GM12892 (cell line): ENCODE measurements around the gene ALPL.

Experiments
- DNase-seq: peaks from one replicate; pipeline ENCODE4 v3.0.0; 2011; ENCODE audit not compliant: insufficient read length
- FAIRE-seq: peaks from 2 replicates; lab custom pipeline; 2011; peaks lifted over from hg19 to GRCh38; lab: Jason Lieb, UNC
- POLR2A ChIP-seq: IDR thresholded peaks from 2 replicates; pipeline ENCODE4 v1.6.1; 2011; ENCODE audit warnings: low read depth, low read length, control low read depth
- POLR2AphosphoS5 ChIP-seq: IDR thresholded peaks from 2 replicates; pipeline ENCODE4 v1.6.1; 2011; ENCODE audit warnings: low read depth, low read length, control low read depth
- TAF1 ChIP-seq: IDR thresholded peaks from 2 replicates; pipeline ENCODE4 v1.6.1; 2011; ENCODE audit warnings: low read depth, mild to moderate bottlenecking, control low read depth, low read length, borderline replicate concordance

Gene ALPL

GRCh38 chr1:21575351-21575942 lies 66.2 kb downstream of the ALPL start:
- no peak for TF ChIP-seq TAF1
- TF ChIP-seq POLR2A: no peak
- TF ChIP-seq POLR2AphosphoS5: no peak
- DNase-seq: no peak
- FAIRE-seq: no peak

GRCh38 chr1:21576031-21576797 lies 67.0 kb downstream of the ALPL start:
- TF ChIP-seq POLR2A: no peak
- no peak for TF ChIP-seq TAF1
- TF ChIP-seq POLR2AphosphoS5: no peak
- no peak for FAIRE-seq
- no peak for DNase-seq

GRCh38 chr1:21576798-21577187 lies 67.6 kb downstream of the ALPL start:
- FAIRE-seq (no peak), DNase-seq (no peak)
- TF ChIP-seq POLR2AphosphoS5 (no peak), TAF1 (no peak), POLR2A (no peak)

GRCh38 chr1:21577324-21577723 lies 68.1 kb downstream of the ALPL start:
- TF ChIP-seq POLR2AphosphoS5: no peak
- no peak for TF ChIP-seq TAF1
- no peak for TF ChIP-seq POLR2A
- FAIRE-seq: no peak
- no peak for DNase-seq

- no peak for FAIRE-seq
- DNase-seq: no peak
Observed at GRCh38 chr1:21577933-21578332, 68.7 kb downstream of the ALPL start.

GRCh38 chr1:21579791-21580190 lies 70.6 kb downstream of the ALPL start:
- TF ChIP-seq POLR2AphosphoS5: no peak
- TF ChIP-seq POLR2A: no peak
- no peak for FAIRE-seq
- DNase-seq: no peak

More at GRCh38 chr1:21577933-21578332, 68.7 kb downstream of the ALPL start:
- no peak for TF ChIP-seq TAF1

- TF ChIP-seq POLR2AphosphoS5 (no peak), TAF1 (no peak), POLR2A (no peak)
- no peak for FAIRE-seq
- DNase-seq: no peak
Observed at GRCh38 chr1:21584096-21584495, 74.9 kb downstream of the ALPL start.

GRCh38 chr1:21585037-21585436 lies 75.8 kb downstream of the ALPL start:
- FAIRE-seq (no peak), DNase-seq (no peak)
- TF ChIP-seq POLR2AphosphoS5 (no peak), TAF1 (no peak), POLR2A (no peak)

- no peak for DNase-seq
- TF ChIP-seq POLR2AphosphoS5: no peak
- no peak for TF ChIP-seq TAF1
- no peak for TF ChIP-seq POLR2A
- FAIRE-seq: no peak
Observed at GRCh38 chr1:21586222-21586621, 77.0 kb downstream of the ALPL start.

- DNase-seq (no peak), FAIRE-seq (no peak)
- no peak for TF ChIP-seq TAF1
Observed at GRCh38 chr1:21586846-21587601, 77.8 kb downstream of the ALPL start.

- TF ChIP-seq POLR2A (no peak), POLR2AphosphoS5 (no peak), TAF1 (no peak)
- no peak for FAIRE-seq
- DNase-seq: no peak
Observed at GRCh38 chr1:21587602-21587953, 78.4 kb downstream of the ALPL start.

- FAIRE-seq (no peak), DNase-seq (no peak)
Observed at GRCh38 chr1:21589618-21590017, 80.4 kb downstream of the ALPL start.

More at GRCh38 chr1:21589618-21590017, 80.4 kb downstream of the ALPL start:
- no peak for TF ChIP-seq TAF1
- no peak for TF ChIP-seq POLR2AphosphoS5
- TF ChIP-seq POLR2A: no peak
